Neural cell (in vitro differentiated cells): Measurements from ENCODE around the gene EFCAB6.

Source experiments
- EP300 ChIP-seq: fragments of 450-650 bp; conservative IDR thresholded peaks from 2 replicates; pipeline ENCODE4 v1.6.1; 2014; ENCODE audit warnings: antibody characterized with exemption, mild to moderate bottlenecking, moderate library complexity; ENCODE audit not compliant: poor library complexity, severe bottlenecking
- EZH2 ChIP-seq: fragments of 200-600, 300-800 bp; shearing (Covaris generic), sonication (generic); IDR thresholded peaks from 2 replicates; pipeline ENCODE4 v1.6.1; 2014; ENCODE audit warnings: antibody characterized with exemption, low read length, borderline replicate concordance, mild to moderate bottlenecking; ENCODE audit not compliant: insufficient read depth, poor library complexity, severe bottlenecking
- MXI1 ChIP-seq: fragments of 450-650 bp; conservative IDR thresholded peaks from 2 replicates; pipeline ENCODE4 v1.6.1; 2014; ENCODE audit warnings: antibody characterized with exemption, mild to moderate bottlenecking; ENCODE audit not compliant: poor library complexity, severe bottlenecking
- POLR2AphosphoS5 ChIP-seq: IDR thresholded peaks from 2 replicates; pipeline ENCODE4 v1.6.1; 2012
- RAD21 ChIP-seq: fragments of 450-650 bp; conservative IDR thresholded peaks from 2 replicates; pipeline ENCODE4 v1.6.1; 2014; ENCODE audit warnings: antibody characterized with exemption, mild to moderate bottlenecking, moderate library complexity
- SMC3 ChIP-seq: fragments of 450-650 bp; conservative IDR thresholded peaks from 2 replicates; pipeline ENCODE4 v1.6.1; 2014; ENCODE audit warnings: antibody characterized with exemption, mild to moderate bottlenecking, moderate library complexity; ENCODE audit not compliant: poor library complexity
- TAF1 ChIP-seq: IDR thresholded peaks from 2 replicates; pipeline ENCODE4 v1.6.1; 2012; ENCODE audit warnings: low read depth
- TF ChIP-seq, protein P1 (sequence below): fragments of 450-650 bp; IDR thresholded peaks from 2 replicates; pipeline ENCODE4 v1.5.1; 2014; ENCODE audit warnings: antibody characterized with exemption, mild to moderate bottlenecking, moderate library complexity; ENCODE audit not compliant: poor library complexity, severe bottlenecking
- TF ChIP-seq, protein P2 (sequence below): IDR thresholded peaks from 2 replicates; pipeline ENCODE4 v1.6.1; 2012; ENCODE audit warnings: borderline replicate concordance

DNA sequence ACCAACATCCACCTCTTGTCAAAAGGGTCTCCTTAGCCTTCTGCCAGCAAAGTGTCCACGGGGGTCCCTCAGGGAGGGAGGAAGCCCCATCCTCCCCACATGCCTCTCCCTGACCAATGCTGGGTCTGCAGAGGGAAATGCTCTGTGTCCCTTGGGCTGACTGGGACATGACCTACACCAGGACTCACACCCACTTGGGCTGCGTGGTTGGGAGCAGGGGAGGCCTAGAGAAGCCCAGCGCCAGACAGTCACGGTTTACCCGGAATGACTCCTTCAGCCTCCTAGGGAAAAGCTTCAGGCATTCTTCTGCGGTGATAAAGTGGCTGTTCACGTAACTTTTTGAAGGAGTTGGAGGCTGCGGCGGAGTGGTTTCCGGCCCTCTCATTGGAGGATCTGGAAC, 180.3 kb downstream of the EFCAB6 start:
- TF ChIP-seq, protein P1, sequence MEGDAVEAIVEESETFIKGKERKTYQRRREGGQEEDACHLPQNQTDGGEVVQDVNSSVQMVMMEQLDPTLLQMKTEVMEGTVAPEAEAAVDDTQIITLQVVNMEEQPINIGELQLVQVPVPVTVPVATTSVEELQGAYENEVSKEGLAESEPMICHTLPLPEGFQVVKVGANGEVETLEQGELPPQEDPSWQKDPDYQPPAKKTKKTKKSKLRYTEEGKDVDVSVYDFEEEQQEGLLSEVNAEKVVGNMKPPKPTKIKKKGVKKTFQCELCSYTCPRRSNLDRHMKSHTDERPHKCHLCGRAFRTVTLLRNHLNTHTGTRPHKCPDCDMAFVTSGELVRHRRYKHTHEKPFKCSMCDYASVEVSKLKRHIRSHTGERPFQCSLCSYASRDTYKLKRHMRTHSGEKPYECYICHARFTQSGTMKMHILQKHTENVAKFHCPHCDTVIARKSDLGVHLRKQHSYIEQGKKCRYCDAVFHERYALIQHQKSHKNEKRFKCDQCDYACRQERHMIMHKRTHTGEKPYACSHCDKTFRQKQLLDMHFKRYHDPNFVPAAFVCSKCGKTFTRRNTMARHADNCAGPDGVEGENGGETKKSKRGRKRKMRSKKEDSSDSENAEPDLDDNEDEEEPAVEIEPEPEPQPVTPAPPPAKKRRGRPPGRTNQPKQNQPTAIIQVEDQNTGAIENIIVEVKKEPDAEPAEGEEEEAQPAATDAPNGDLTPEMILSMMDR = no peak
- TF ChIP-seq, protein P2, sequence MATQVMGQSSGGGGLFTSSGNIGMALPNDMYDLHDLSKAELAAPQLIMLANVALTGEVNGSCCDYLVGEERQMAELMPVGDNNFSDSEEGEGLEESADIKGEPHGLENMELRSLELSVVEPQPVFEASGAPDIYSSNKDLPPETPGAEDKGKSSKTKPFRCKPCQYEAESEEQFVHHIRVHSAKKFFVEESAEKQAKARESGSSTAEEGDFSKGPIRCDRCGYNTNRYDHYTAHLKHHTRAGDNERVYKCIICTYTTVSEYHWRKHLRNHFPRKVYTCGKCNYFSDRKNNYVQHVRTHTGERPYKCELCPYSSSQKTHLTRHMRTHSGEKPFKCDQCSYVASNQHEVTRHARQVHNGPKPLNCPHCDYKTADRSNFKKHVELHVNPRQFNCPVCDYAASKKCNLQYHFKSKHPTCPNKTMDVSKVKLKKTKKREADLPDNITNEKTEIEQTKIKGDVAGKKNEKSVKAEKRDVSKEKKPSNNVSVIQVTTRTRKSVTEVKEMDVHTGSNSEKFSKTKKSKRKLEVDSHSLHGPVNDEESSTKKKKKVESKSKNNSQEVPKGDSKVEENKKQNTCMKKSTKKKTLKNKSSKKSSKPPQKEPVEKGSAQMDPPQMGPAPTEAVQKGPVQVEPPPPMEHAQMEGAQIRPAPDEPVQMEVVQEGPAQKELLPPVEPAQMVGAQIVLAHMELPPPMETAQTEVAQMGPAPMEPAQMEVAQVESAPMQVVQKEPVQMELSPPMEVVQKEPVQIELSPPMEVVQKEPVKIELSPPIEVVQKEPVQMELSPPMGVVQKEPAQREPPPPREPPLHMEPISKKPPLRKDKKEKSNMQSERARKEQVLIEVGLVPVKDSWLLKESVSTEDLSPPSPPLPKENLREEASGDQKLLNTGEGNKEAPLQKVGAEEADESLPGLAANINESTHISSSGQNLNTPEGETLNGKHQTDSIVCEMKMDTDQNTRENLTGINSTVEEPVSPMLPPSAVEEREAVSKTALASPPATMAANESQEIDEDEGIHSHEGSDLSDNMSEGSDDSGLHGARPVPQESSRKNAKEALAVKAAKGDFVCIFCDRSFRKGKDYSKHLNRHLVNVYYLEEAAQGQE = no peak
- TF ChIP-seq EP300 (no peak), TAF1 (no peak), EZH2 (no peak), MXI1 (no peak), SMC3 (no peak), POLR2AphosphoS5 (no peak), RAD21 (no peak)
